Muscle layer of colon (tissue), 2 donors: ENCODE data around the gene DLL1.

ENCODE experiments used
- H3K27ac ChIP-seq: one replicate; pipeline ENCODE4 v1.7.0; 2013; ENCODE audit warnings: low read depth, mild to moderate bottlenecking, low read length, moderate library complexity
- H3K27me3 ChIP-seq, 2 donors: one replicate each; pipeline ENCODE4 v1.7.0; 2013; ENCODE audit warnings: low read length in 2 of 2, mild to moderate bottlenecking in 2 of 2; ENCODE audit not compliant: insufficient read depth in 2 of 2, control insufficient read depth in 1 of 2
- H3K36me3 ChIP-seq: one replicate; pipeline ENCODE4 v1.7.0; 2013; ENCODE audit warnings: mild to moderate bottlenecking, low read length; ENCODE audit not compliant: insufficient read depth
- H3K4me1 ChIP-seq: one replicate; pipeline ENCODE4 v1.7.0; 2013; ENCODE audit warnings: mild to moderate bottlenecking, low read length; ENCODE audit not compliant: insufficient read depth
- H3K4me3 ChIP-seq, 2 donors: one replicate each; pipeline ENCODE4 v1.7.0; 2013; ENCODE audit warnings: low read length in 2 of 2, low read depth in 1 of 2, mild to moderate bottlenecking in 1 of 2, moderate library complexity in 1 of 2
- H3K9ac ChIP-seq: one replicate; pipeline ENCODE4 v1.7.0; 2013; ENCODE audit warnings: low read length
- H3K9me3 ChIP-seq: one replicate; pipeline ENCODE4 v1.7.0; 2013; ENCODE audit warnings: mild to moderate bottlenecking, low read length
- donor health status: abdominal sarcoma.
- donor health status: Adenocarcinoma of cecum.

Gene DLL1

GRCh38 chr6:170294298-170294730, 3.4 kb upstream of the DLL1 start:
- Histone ChIP-seq H3K27me3 (peaks cover 45 to 92% of the 10 kb centered on the region in 2 donors), H3K9me3 (no peaks in the 10 kb centered on the region), H3K36me3 (no peaks in the 10 kb centered on the region), H3K9ac (no peak overlapping the region), H3K4me1 (peaks cover 24% of the 10 kb centered on the region), H3K4me3 (no peak overlapping the region), H3K27ac (no peak overlapping the region)

GRCh38 chr6:170293341-170294231, 2.7 kb upstream of the DLL1 start:
- no peak overlapping the region for H3K27ac ChIP-seq
- H3K4me3 ChIP-seq: no peak overlapping the region
- peaks cover 24% of the 10 kb centered on the region for H3K4me1 ChIP-seq
- H3K36me3 ChIP-seq: no peaks in the 10 kb centered on the region
- no peak overlapping the region for H3K9ac ChIP-seq
- no peaks in the 10 kb centered on the region for H3K9me3 ChIP-seq
- peaks cover 45 to 92% of the 10 kb centered on the region in 2 donors for H3K27me3 ChIP-seq

GRCh38 chr6:170292407-170293158, 1.7 kb upstream of the DLL1 start:
- no peak overlapping the region for H3K4me3 ChIP-seq
- no peaks in the 10 kb centered on the region for H3K9me3 ChIP-seq
- H3K27me3 ChIP-seq: peaks cover 43 to 89% of the 10 kb centered on the region in 2 donors
- no peak overlapping the region for H3K9ac ChIP-seq
- peaks cover 24% of the 10 kb centered on the region for H3K4me1 ChIP-seq
- H3K36me3 ChIP-seq: no peaks in the 10 kb centered on the region
- no peak overlapping the region for H3K27ac ChIP-seq

- H3K4me1 ChIP-seq: peaks cover 24% of the 10 kb centered on the region
- no peak overlapping the region for H3K27ac ChIP-seq
- no peak overlapping the region for H3K9ac ChIP-seq
- no peaks in the 10 kb centered on the region for H3K36me3 ChIP-seq
- peaks cover 43 to 88% of the 10 kb centered on the region in 2 donors for H3K27me3 ChIP-seq
- peak overlapping the region in 1 of 2 donors; percentile 43 for H3K4me3 ChIP-seq
- no peaks in the 10 kb centered on the region for H3K9me3 ChIP-seq
These were observed 1.2 kb upstream of the DLL1 start for GRCh38 chr6:170292111-170292406.

GRCh38 chr6:170291271-170292110, 613 bp upstream of the DLL1 start:
- no peak overlapping the region for H3K27ac ChIP-seq
- H3K4me1 ChIP-seq: peaks cover 21% of the 10 kb centered on the region
- H3K4me3 ChIP-seq: peak overlapping the region; percentile 43 to 61
- H3K36me3 ChIP-seq: no peaks in the 10 kb centered on the region
- H3K9me3 ChIP-seq: no peaks in the 10 kb centered on the region
- H3K9ac ChIP-seq: no peak overlapping the region
- H3K27me3 ChIP-seq: peaks cover 43 to 86% of the 10 kb centered on the region in 2 donors

GRCh38 chr6:170289951-170290295, 955 bp downstream of the DLL1 start:
- H3K4me3 ChIP-seq: peak overlapping the region; percentile 67 to 86
- no peaks in the 10 kb centered on the region for H3K9me3 ChIP-seq
- H3K4me1 ChIP-seq: peaks cover 15% of the 10 kb centered on the region
- no peaks in the 10 kb centered on the region for H3K36me3 ChIP-seq
- peak overlapping the region; percentile 34 for H3K27ac ChIP-seq
- H3K27me3 ChIP-seq: peaks cover 38 to 71% of the 10 kb centered on the region in 2 donors
- H3K9ac ChIP-seq: no peak overlapping the region

GRCh38 chr6:170289180-170289931, 1.5 kb downstream of the DLL1 start:
- Histone ChIP-seq H3K27me3 (peaks cover 32 to 65% of the 10 kb centered on the region in 2 donors), H3K36me3 (no peaks in the 10 kb centered on the region), H3K27ac (no peak overlapping the region), H3K4me3 (peak overlapping the region; percentile 67 to 86), H3K4me1 (peaks cover 14% of the 10 kb centered on the region), H3K9ac (no peak overlapping the region), H3K9me3 (no peaks in the 10 kb centered on the region)

- H3K27me3 ChIP-seq: peaks cover 27 to 59% of the 10 kb centered on the region in 2 donors
- no peaks in the 10 kb centered on the region for H3K9me3 ChIP-seq
- peaks cover 14% of the 10 kb centered on the region for H3K4me1 ChIP-seq
- no peak overlapping the region for H3K27ac ChIP-seq
- no peaks in the 10 kb centered on the region for H3K36me3 ChIP-seq
- no peak overlapping the region for H3K4me3 ChIP-seq
- no peak overlapping the region for H3K9ac ChIP-seq
These were observed 2.1 kb downstream of the DLL1 start for GRCh38 chr6:170288852-170289179.

- Histone ChIP-seq H3K4me3 (no peak overlapping the region), H3K36me3 (no peaks in the 10 kb centered on the region), H3K4me1 (peaks cover 14% of the 10 kb centered on the region), H3K27ac (no peak overlapping the region), H3K27me3 (peaks cover 20 to 55% of the 10 kb centered on the region in 2 donors), H3K9ac (no peak overlapping the region), H3K9me3 (no peaks in the 10 kb centered on the region)
These were observed 2.7 kb downstream of the DLL1 start for GRCh38 chr6:170288091-170288631.

GRCh38 chr6:170287371-170287876, 3.5 kb downstream of the DLL1 start:
- H3K27me3 ChIP-seq: peaks cover 13 to 48% of the 10 kb centered on the region in 2 donors
- no peaks in the 10 kb centered on the region for H3K36me3 ChIP-seq
- no peak overlapping the region for H3K9ac ChIP-seq
- no peak overlapping the region for H3K27ac ChIP-seq
- H3K4me1 ChIP-seq: peaks cover 7% of the 10 kb centered on the region
- no peaks in the 10 kb centered on the region for H3K9me3 ChIP-seq
- H3K4me3 ChIP-seq: no peak overlapping the region
